Mononuclear cell (primary cell): ENCODE results near the gene SSUH2. TPM values are rescaled to one million over a fixed set of nuclear protein-coding genes. Genes with fewer than 3 reads are reported as not detected.

ENCODE experiments used
- H3K27me3 ChIP-seq: 2 replicates; pipeline ENCODE4 v1.6.0; 2011; ENCODE audit warnings: low read length, control low read depth; ENCODE audit not compliant: insufficient read depth
- H3K4me1 ChIP-seq: 2 replicates; pipeline ENCODE4 v1.5.1; 2011; ENCODE audit warnings: mild to moderate bottlenecking, low read length, control low read depth; ENCODE audit not compliant: insufficient read depth
- H3K4me3 ChIP-seq: 2 replicates; pipeline ENCODE4 v1.5.1; 2011; ENCODE audit warnings: mild to moderate bottlenecking, low read length, moderate library complexity
- H3K9me3 ChIP-seq: 2 replicates; pipeline ENCODE4 v1.5.1; 2011; ENCODE audit warnings: low read depth, mild to moderate bottlenecking, control low read depth, low read length
- total RNA-seq: library from RNA; depleted of rRNA; stranded (reverse); fragments of >200 nt; gene quantifications from one replicate; pipeline ENCODE4 v1.2.3, GENCODE V29; 2012

SSUH2 gene
- total RNA-seq, 1 donor = not detected

- no peak overlapping the region for H3K4me3 ChIP-seq
- H3K27me3 ChIP-seq = no peaks in the 10 kb centered on the region
- no peaks in the 10 kb centered on the region for H3K4me1 ChIP-seq
- H3K9me3 ChIP-seq = no peaks in the 10 kb centered on the region
These were observed 7.2 kb downstream of the SSUH2 start for GRCh38 chr3:8637348-8637747.

DNA sequence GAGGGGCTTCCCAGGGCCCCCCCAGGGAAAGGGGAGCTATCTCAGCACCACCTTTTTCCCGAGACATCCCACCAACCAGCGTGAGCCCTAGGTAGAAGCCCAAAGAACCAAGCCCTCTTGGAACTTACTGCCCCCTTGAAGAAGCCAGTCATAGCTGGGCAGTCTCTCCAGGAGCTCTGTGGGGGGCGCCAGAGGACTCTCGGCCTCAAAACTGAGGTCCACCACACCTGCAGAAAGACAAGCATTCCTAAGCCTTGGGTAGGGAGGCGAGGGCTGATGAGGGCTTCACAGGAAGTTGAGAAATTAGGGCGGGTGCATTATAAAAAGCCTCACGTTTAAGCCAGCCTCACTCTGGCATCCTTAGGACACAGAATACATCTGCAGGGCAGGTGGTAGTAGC lies 9.0 kb downstream of the SSUH2 start:
- no peak overlapping the region for H3K4me3 ChIP-seq
- H3K4me1 ChIP-seq = no peaks in the 10 kb centered on the region
- no peaks in the 10 kb centered on the region for H3K9me3 ChIP-seq
- H3K27me3 ChIP-seq = no peaks in the 10 kb centered on the region

DNA sequence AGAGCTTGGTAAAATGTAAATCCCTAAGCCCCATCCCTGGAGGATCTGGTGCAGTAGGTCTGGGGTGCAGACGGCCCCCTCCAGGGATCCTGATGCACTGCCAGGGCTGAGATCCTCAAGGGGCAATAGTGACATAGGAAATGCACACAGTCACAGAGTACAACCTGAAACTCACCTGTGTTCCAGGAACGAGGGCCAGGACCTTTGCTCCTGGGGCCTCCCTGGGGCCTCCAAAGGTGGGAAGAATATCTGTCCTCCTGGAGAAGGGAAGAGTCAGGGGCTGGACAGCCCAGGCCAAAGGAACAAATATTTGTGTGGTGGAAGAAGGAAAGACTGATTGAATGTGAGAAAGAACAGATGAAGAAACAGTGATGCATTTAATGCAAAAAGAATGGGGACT lies 9.5 kb downstream of the SSUH2 start:
- H3K27me3 ChIP-seq = no peaks in the 10 kb centered on the region
- H3K9me3 ChIP-seq = no peaks in the 10 kb centered on the region
- H3K4me1 ChIP-seq = no peaks in the 10 kb centered on the region
- no peak overlapping the region for H3K4me3 ChIP-seq

DNA sequence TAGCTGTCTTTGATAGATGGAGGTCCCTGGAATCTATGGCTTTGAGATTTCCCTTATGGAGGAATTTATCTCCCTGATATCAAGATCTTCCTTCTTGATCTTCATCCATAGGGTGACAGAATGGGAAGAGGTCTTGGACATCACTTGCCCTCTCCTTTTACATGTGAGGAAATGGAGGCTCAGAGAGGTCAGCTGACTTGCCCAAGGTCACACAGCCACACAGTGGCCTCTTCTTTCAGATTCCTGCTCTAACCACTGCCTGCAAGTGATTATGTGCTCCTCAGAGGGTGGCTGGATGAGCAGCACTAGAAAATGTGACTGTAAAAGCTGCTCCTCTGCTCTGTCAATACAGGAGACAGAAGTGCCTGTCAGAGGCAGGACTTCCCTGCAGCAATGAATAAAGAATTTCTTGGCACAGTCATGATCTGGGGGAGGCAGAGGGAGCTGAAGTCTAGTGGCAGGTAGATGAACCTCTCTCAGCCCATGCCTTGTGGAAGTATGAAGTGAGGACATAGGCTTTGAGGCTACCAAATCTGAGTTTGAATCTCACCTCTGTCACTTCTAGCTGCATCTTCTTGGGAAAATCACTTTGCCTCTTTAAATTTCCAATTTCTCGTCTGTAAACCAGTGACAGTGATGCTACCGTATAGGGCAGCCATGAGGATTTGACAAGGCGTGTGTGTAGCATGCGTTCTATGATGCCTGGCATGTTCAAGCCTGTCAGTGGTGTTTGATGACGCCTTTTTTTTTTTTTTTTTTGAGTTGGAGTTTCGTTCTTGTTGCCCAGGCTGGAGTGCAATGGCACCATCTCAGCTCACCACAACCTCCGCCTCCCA lies 12.0 kb downstream of the SSUH2 start:
- no peaks in the 10 kb centered on the region for H3K27me3 ChIP-seq
- no peaks in the 10 kb centered on the region for H3K9me3 ChIP-seq
- H3K4me1 ChIP-seq = no peaks in the 10 kb centered on the region
- H3K4me3 ChIP-seq = no peak overlapping the region

GRCh38 chr3:8631661-8632060 lies 12.9 kb downstream of the SSUH2 start:
- H3K27me3 ChIP-seq = no peaks in the 10 kb centered on the region
- no peaks in the 10 kb centered on the region for H3K4me1 ChIP-seq
- H3K4me3 ChIP-seq = no peak overlapping the region
- no peaks in the 10 kb centered on the region for H3K9me3 ChIP-seq

GRCh38 chr3:8629151-8630021 lies 15.2 kb downstream of the SSUH2 start:
- no peaks in the 10 kb centered on the region for H3K9me3 ChIP-seq
- no peaks in the 10 kb centered on the region for H3K4me1 ChIP-seq
- H3K27me3 ChIP-seq = no peaks in the 10 kb centered on the region
- no peak overlapping the region for H3K4me3 ChIP-seq

DNA sequence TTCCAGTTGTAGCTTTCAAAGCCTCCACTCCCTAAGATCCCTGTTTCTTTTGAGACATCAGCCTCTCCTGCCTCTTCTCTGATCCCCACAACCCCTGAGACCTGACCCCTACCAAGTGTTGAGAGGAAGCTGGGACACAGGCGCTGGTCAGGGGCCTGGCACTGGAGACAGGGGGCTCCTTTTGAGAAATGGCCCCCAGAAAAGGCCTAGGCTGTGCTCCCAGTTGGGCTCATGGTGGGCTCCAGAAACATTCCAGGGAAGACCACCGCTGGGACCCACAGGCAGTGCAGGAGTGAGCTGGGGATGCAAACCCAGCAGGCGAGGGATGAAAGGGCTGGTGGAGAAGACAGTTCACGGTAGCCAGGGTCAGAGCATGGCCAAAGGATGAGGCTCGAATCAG lies 16.6 kb downstream of the SSUH2 start:
- no peaks in the 10 kb centered on the region for H3K27me3 ChIP-seq
- H3K4me3 ChIP-seq = no peak overlapping the region
- H3K4me1 ChIP-seq = no peaks in the 10 kb centered on the region
- H3K9me3 ChIP-seq = no peaks in the 10 kb centered on the region

DNA sequence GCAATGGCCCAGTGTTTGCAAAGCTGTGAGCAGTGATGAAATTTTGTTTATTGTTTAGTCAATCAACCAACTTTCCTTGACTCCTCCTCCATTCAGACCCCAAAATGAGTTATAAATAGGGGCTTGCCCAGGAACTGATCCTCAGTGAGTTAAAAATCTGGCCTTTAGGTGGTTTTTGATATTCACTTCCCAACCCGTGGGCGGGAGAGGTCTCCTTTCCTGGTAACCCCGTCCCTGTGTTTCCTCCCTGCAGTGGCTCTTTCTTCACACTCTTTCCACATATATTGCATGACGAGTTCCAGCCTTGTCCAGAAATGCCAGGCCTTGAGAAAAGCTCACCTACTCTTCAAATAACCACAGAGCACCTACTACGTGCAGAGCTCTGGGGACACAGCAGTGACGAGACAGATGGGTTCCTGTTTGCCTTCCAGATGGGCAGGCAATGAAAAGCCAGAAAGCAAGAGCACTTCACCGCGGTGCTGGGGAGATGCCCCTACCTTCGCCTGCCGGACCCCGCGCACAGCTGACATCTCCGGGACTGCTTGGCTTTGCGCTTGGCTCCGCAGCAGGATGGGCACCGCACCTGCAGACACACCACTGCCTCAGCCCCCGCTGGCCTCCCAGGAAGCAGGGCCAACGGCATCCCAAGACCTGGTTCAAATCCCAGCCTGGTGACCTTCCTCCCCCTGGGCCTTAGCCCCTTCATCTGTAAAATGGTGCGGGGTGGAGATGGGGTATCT lies 17.2 kb downstream of the SSUH2 start:
- H3K9me3 ChIP-seq = no peaks in the 10 kb centered on the region
- H3K27me3 ChIP-seq = no peaks in the 10 kb centered on the region
- H3K4me3 ChIP-seq = no peak overlapping the region
- no peaks in the 10 kb centered on the region for H3K4me1 ChIP-seq

DNA sequence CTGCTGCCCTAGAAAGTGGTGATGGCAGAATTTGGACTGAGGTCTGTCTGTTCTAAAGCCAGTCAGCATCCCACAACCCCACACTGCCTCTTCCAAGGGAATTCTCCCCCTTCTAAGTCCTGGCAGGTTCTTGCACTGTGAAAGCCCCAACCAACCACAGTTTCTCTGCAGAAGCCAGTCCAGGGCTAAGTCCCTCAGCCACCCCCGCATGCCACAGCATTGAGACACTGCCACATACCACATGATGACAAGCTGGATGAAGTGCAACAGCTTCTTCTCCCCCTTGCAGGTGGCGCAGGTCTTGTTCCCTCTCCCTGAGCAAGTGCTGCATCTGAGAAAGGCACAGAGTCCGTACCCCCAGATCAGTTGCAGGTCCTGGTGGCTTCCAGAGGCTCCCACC lies 18.6 kb downstream of the SSUH2 start:
- H3K9me3 ChIP-seq = no peaks in the 10 kb centered on the region
- H3K4me3 ChIP-seq = no peak overlapping the region
- no peaks in the 10 kb centered on the region for H3K4me1 ChIP-seq
- H3K27me3 ChIP-seq = no peaks in the 10 kb centered on the region

DNA sequence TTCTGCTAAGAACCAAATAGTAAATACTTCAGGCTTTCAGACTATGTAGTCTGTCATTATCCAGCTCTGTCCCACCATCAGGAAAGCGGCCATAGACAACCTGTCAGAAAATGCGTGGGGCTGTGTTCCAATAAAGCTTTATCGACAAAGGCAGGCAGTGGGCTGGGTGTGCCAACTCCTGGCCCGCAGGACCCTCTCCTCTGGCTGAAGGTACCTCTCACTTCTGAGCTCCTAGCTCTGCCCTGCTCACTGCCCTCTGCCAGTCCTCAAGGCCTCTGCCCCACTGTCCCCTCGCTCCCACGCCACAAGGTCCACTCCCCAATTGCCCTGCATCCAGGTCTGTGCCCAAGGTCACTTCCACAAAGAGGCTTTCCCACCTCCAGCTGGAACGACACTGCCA lies 20.0 kb downstream of the SSUH2 start:
- no peak overlapping the region for H3K4me3 ChIP-seq
- H3K9me3 ChIP-seq = no peaks in the 10 kb centered on the region
- H3K4me1 ChIP-seq = no peaks in the 10 kb centered on the region
- no peaks in the 10 kb centered on the region for H3K27me3 ChIP-seq

- Histone ChIP-seq H3K4me3 (no peak overlapping the region), H3K9me3 (no peaks in the 10 kb centered on the region), H3K4me1 (no peaks in the 10 kb centered on the region), H3K27me3 (no peaks in the 10 kb centered on the region)
These were observed 20.9 kb downstream of the SSUH2 start for GRCh38 chr3:8623741-8624140.

GRCh38 chr3:8622873-8623691 lies 21.5 kb downstream of the SSUH2 start:
- H3K9me3 ChIP-seq = no peaks in the 10 kb centered on the region
- H3K27me3 ChIP-seq = no peaks in the 10 kb centered on the region
- H3K4me3 ChIP-seq = no peak overlapping the region
- H3K4me1 ChIP-seq = no peaks in the 10 kb centered on the region

- no peak overlapping the region for H3K4me3 ChIP-seq
- no peaks in the 10 kb centered on the region for H3K4me1 ChIP-seq
- no peaks in the 10 kb centered on the region for H3K27me3 ChIP-seq
- no peaks in the 10 kb centered on the region for H3K9me3 ChIP-seq
These were observed 22.7 kb downstream of the SSUH2 start for GRCh38 chr3:8621872-8622271.

DNA sequence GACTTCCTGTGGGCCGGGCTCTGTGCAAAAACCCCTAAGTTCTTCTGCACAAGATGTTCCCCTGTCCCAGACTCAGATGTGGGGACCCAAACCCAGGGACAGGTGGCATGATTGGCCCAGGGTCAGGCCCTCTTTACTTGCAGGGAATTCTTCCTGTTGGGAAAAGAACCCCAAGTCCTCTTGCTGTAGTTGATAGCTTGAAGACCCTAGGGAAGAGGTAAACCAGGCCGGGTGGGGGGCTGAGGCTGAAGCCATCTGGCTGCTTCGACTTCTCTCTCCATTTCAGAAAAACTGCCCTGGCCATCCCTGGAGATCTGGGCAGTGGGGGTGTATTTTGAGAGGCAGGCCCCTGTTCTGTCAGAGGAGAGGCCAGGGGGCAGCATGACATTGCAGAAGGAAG lies 23.5 kb downstream of the SSUH2 start:
- Histone ChIP-seq H3K4me1 (no peaks in the 10 kb centered on the region), H3K4me3 (no peak overlapping the region), H3K9me3 (no peaks in the 10 kb centered on the region), H3K27me3 (no peaks in the 10 kb centered on the region)
